Measurements from ENCODE around the gene YY1AP1.

DNA sequence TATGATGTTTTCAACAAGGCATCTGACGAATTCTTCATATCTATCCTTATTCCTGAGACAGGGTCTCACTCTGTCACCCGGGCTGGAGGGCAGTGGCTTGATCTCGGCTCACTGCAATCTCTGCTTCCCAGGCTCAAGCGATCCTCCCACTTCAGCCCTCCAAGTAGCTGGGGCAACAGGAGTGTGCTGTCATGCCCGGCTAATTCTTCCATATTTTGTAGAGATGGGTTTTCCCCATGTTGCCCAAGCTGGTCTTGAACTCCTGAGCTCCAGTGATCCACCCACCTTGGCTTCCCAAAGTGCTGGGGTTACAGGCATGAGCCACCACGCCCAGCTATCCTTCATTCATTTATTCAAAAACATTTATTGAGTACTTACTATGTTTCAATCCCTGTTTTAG is 8.0 kb downstream of the YY1AP1 start:
- TF ChIP-seq GATA2 (IDR thresholded peaks at IDR 0.05; ENCODE audit: low read depth, low read length) (no peak), GATA3 (IDR thresholded peaks at IDR 0.05; ENCODE audit: low read depth, low read length) (no peak)

Data from SH-SY5Y (cell line).